HCT116 (cell line): ENCODE measurements around the gene CAMK2N1. TPM values are rescaled to one million over a fixed set of nuclear protein-coding genes. Genes with fewer than 3 reads are reported as not detected.
A peak's percentile ranks its signal among the peaks of the same experiment; 100 is the strongest.

Experiments used
- ATAC-seq: fragments of 200-7000 bp; cut with Tn5 transposase; 2 replicates; pipeline ENCODE4 v1.9.1; 2020; ENCODE audit warnings: mild to moderate bottlenecking, moderate library complexity
- BruUV-seq: library from RNA; stranded (reverse); fragments of 400-500 nt; replicated peaks from 2 replicates; lab custom pipeline; 2021; lab: Mats Ljungman, UMichigan
- CTCF ChIA-PET: fragments of 300-600 bp; sonication (Branson Sonifier 250); formaldehyde crosslinking; loops from one replicate; lab custom pipeline; 2021; ENCODE audit warnings: antibody characterized with exemption; lab: Charles Lee
- POLR2A ChIA-PET: fragments of 300-600, 350-600 bp; sonication (Branson Sonifier 250); formaldehyde crosslinking; loops from one replicate; lab custom pipeline; 2021; ENCODE audit warnings: antibody characterized with exemption; lab: Charles Lee
- RAD21 ChIA-PET, 2 experiments: fragments of 300-600 bp; sonication (Branson Sonifier 250); formaldehyde crosslinking; loops; one replicate each; lab custom pipeline; 2023; ENCODE audit warnings: low total read pairs in 2 of 2; ENCODE audit not compliant: uncharacterized antibody in 2 of 2, unreplicated experiment in 2 of 2, low non-redundant PET in 1 of 2; lab: Charles Lee
- DNase-seq: peaks from one replicate; pipeline ENCODE4 v3.0.0-alpha.2; 2010; ENCODE audit warnings: low read depth, low spot score
- H2AFZ ChIP-seq: fragments of 200-600 bp; shearing (Covaris generic), sonication (generic); 2 replicates; pipeline ENCODE4 v1.6.1; 2017; ENCODE audit warnings: low read depth, mixed run types, mixed read lengths, antibody characterized with exemption, low read length; ENCODE audit not compliant: poor library complexity, severe bottlenecking
- H3K27ac ChIP-seq: 2 replicates; pipeline ENCODE4 v1.5.1; 2012; ENCODE audit warnings: low read depth, low read length
- H3K27me3 ChIP-seq: fragments of 200-600 bp; sonication (generic); 2 replicates; pipeline ENCODE4 v1.6.1; 2016; ENCODE audit warnings: mixed run types, low read length, mixed read lengths; ENCODE audit not compliant: insufficient read depth
- H3K36me3 ChIP-seq, 2 experiments: fragments of 200-500 bp in 1 of 2; fragments of 200-600 bp in 1 of 2; sonication (Bioruptor generic) in 1 of 2; sonication (generic) in 1 of 2; 2 replicates each; pipeline versions ENCODE4 v1.5.1 to v1.6.1; 2014 to 2016; ENCODE audit warnings: low read length in 2 of 2, inconsistent platforms in 1 of 2, mixed read lengths in 1 of 2, mixed run types in 1 of 2; ENCODE audit not compliant: insufficient read depth in 2 of 2, control insufficient read depth in 1 of 2
- H3K4me1 ChIP-seq, 2 experiments: fragments of 200-600 bp in 1 of 2; sonication (generic) in 1 of 2; 2 replicates each; pipeline versions ENCODE4 v1.5.1 to v1.6.1; 2012 to 2017; ENCODE audit warnings: low read length in 2 of 2, inconsistent platforms in 1 of 2, mild to moderate bottlenecking in 1 of 2, mixed read lengths in 1 of 2, mixed run types in 1 of 2, moderate library complexity in 1 of 2; ENCODE audit not compliant: insufficient read depth in 2 of 2, control insufficient read depth in 1 of 2
- H3K4me2 ChIP-seq: fragments of 200-600 bp; sonication (generic); 2 replicates; pipeline ENCODE4 v1.6.1; 2017; ENCODE audit warnings: mixed run types, low read length, mixed read lengths
- H3K4me3 ChIP-seq, 2 experiments: fragments of 200-600 bp in 1 of 2; sonication (generic) in 1 of 2; replicated peaks in 1 of 2; 2 replicates each; pipeline ENCODE4 v1.5.1; 2011 to 2016; ENCODE audit warnings: low read length in 2 of 2, control low read depth in 1 of 2, low read depth in 1 of 2, mild to moderate bottlenecking in 1 of 2, mixed read lengths in 1 of 2, mixed run types in 1 of 2
- H3K79me2 ChIP-seq: fragments of 200-600 bp; sonication (generic); 2 replicates; pipeline ENCODE4 v1.6.1; 2017; ENCODE audit warnings: mild to moderate bottlenecking, mixed run types, low read length, moderate library complexity, mixed read lengths; ENCODE audit not compliant: insufficient read depth
- H3K9ac ChIP-seq: fragments of 200-600 bp; sonication (generic); 2 replicates; pipeline ENCODE4 v1.6.1; 2016; ENCODE audit warnings: low read length, mixed read lengths
- H3K9me2 ChIP-seq: fragments of 200-600 bp; sonication (generic), shearing (Covaris generic); 2 replicates; pipeline ENCODE4 v1.6.1; 2017; ENCODE audit warnings: mixed run types, mild to moderate bottlenecking, moderate library complexity; ENCODE audit not compliant: insufficient read depth
- H3K9me3 ChIP-seq, 2 experiments: fragments of 200-500 bp in 1 of 2; fragments of 200-600 bp in 1 of 2; sonication (Bioruptor generic) in 1 of 2; sonication (generic) in 1 of 2; 2 replicates each; pipeline ENCODE4 v1.6.1; 2014 to 2017; ENCODE audit warnings: low read length in 2 of 2, mixed read lengths in 2 of 2, inconsistent platforms in 1 of 2, low read depth in 1 of 2, mild to moderate bottlenecking in 1 of 2, mixed run types in 1 of 2, moderate library complexity in 1 of 2; ENCODE audit not compliant: control insufficient read depth in 1 of 2, insufficient read depth in 1 of 2
- H4K20me1 ChIP-seq: fragments of 200-600 bp; sonication (generic), shearing (Covaris generic); 2 replicates; pipeline ENCODE4 v1.6.1; 2017; ENCODE audit warnings: mixed run types, mild to moderate bottlenecking, moderate library complexity; ENCODE audit not compliant: insufficient read depth
- CBX3 ChIP-seq: IDR thresholded peaks from 2 replicates; pipeline ENCODE4 v1.6.1; 2012; ENCODE audit warnings: low read depth
- EGR1 ChIP-seq: IDR thresholded peaks from 2 replicates; pipeline ENCODE4 v1.6.1; 2012; ENCODE audit warnings: low read depth
- EZH2 ChIP-seq: fragments of 200-600 bp; sonication (generic); IDR thresholded peaks from 2 replicates; pipeline ENCODE4 v1.6.1; 2017; ENCODE audit warnings: antibody characterized with exemption, mixed run types
- JUND ChIP-seq: IDR thresholded peaks from 2 replicates; pipeline ENCODE4 v1.6.1; 2012
- MAX ChIP-seq: IDR thresholded peaks from 2 replicates; pipeline ENCODE4 v1.6.1; 2012
- POLR2A ChIP-seq: IDR thresholded peaks from 2 replicates; pipeline ENCODE4 v1.7.0; 2011; ENCODE audit warnings: borderline replicate concordance; ENCODE audit not compliant: insufficient read depth, insufficient read length; ENCODE audit errors: extremely low read depth
- POLR2AphosphoS5 ChIP-seq: IDR thresholded peaks from 2 replicates; pipeline ENCODE4 v1.6.1; 2011; ENCODE audit warnings: mild to moderate bottlenecking, low read depth, low read length, moderate library complexity
- RAD21 ChIP-seq: IDR thresholded peaks from 2 replicates; pipeline ENCODE4 v1.6.1; 2012; ENCODE audit warnings: low read depth, mild to moderate bottlenecking
- TCF7L2 ChIP-seq: IDR thresholded peaks from 2 replicates; pipeline ENCODE4 v1.7.0; 2011; ENCODE audit warnings: borderline replicate concordance, inconsistent platforms; ENCODE audit not compliant: insufficient read depth, insufficient read length; ENCODE audit errors: extremely low read depth
- ZFX ChIP-seq: fragments of 450-650 bp; IDR thresholded peaks from 2 replicates; pipeline ENCODE4 v1.6.1; 2017
- intact Hi-C: fragments of 100-400 bp; cut with micrococcal nuclease; formaldehyde crosslinking; loops from 2 replicates; pipeline ENCODE4 v1.10.0; 2022
- total RNA-seq: library from RNA; stranded (reverse); gene quantifications from one replicate; pipeline ENCODE4 v1.2.1, GENCODE V29; 2021; ENCODE audit not compliant: unreplicated experiment
- TF ChIP-seq, protein P1 (sequence below): IDR thresholded peaks from 2 replicates; pipeline ENCODE4 v1.6.1; 2011; ENCODE audit warnings: mild to moderate bottlenecking, low read length, moderate library complexity; ENCODE audit not compliant: insufficient replicate concordance; ENCODE audit errors: extremely low read depth

Gene CAMK2N1
- total RNA-seq, 1 experiment from 2014 or later: 20.5 TPM

DNA sequence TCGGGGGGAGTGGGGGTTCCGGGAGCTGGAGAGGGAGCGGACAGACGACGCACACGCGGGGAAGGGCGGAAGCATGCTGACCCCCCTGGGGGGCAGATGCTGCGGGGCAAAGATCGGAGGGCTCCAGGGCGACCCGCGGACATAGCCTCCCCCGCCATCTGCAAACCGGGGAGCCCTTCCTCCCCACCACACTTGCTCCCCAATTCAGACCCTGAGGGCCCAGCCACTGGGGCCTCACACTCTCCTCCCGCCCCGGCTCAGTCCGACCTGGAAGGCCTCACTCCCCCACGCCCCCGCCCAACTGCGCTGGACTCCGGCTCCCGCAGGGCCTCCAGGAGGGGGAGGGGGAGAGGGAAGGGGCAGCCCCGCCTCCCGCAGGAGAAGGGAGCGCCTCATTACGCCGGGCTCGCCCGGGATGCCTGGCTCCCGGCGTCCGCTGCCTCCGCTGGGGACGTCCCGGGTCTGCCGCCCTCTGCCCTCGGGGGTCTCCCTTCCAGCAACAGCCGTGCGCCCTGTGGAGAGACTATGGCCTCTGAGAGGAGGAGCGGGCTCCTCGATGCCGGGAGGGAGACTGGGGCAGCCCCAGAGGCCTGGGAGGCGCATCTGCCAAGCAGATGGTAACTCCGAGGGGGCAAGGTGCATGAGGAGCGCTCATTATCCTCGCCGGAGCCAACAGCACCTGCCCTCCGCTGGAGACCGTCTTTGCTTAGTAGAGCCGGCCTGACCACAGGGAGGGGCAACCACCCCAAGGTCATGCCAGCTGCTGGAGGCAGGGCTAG, 636 bp upstream of the CAMK2N1 start:
- peaks cover 12 to 40% of the 10 kb centered on the region in 2 experiments for H3K4me1 ChIP-seq
- H3K4me2 ChIP-seq: peak overlapping the region; percentile 95
- H3K27ac ChIP-seq: peak overlapping the region; percentile 85
- ChIA-PET RAD21 (no interaction called here), CTCF (interaction anchor here (1.3 kb wide), 1 partner anchor 8 kb away, joined by 8 read pairs; no protein-coding TSS in a partner anchor)
- no peak for DNase-seq
- intact Hi-C loops: no loop called here
- H2AFZ ChIP-seq: no peak overlapping the region
- TSS peak; percentile 41 for BruUV-seq
- H3K27me3 ChIP-seq: no peaks in the 10 kb centered on the region
- TF ChIP-seq POLR2A (no peak), MAX (no peak), RAD21 (no peak), ZFX (peak; percentile 64; the same call in 1 of the 2 replicates), EZH2 (no peak), POLR2AphosphoS5 (peak; percentile 56), JUND (no peak), TCF7L2 (no peak), CBX3 (no peak), EGR1 (no peak)
- TF ChIP-seq, protein P1, sequence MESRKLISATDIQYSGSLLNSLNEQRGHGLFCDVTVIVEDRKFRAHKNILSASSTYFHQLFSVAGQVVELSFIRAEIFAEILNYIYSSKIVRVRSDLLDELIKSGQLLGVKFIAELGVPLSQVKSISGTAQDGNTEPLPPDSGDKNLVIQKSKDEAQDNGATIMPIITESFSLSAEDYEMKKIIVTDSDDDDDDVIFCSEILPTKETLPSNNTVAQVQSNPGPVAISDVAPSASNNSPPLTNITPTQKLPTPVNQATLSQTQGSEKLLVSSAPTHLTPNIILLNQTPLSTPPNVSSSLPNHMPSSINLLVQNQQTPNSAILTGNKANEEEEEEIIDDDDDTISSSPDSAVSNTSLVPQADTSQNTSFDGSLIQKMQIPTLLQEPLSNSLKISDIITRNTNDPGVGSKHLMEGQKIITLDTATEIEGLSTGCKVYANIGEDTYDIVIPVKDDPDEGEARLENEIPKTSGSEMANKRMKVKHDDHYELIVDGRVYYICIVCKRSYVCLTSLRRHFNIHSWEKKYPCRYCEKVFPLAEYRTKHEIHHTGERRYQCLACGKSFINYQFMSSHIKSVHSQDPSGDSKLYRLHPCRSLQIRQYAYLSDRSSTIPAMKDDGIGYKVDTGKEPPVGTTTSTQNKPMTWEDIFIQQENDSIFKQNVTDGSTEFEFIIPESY: no peak
- TF ChIP-seq, all 23 proteins: peak for 2
- Histone ChIP-seq H4K20me1 (no peaks in the 10 kb centered on the region), H3K9ac (peak overlapping the region; percentile 83), H3K36me3 (no peaks in the 10 kb centered on the region), H3K79me2 (peaks cover 18% of the 10 kb centered on the region), H3K4me3 (peak overlapping the region; percentile 77 to 94), H3K9me2 (no peaks in the 10 kb centered on the region), H3K9me3 (no peaks in the 10 kb centered on the region)
- ATAC-seq: peak; percentile 65
- POLR2A ChIA-PET: no interaction called here
